ENCODE data around the gene CHID1. TPM values are rescaled to one million over a fixed set of nuclear protein-coding genes. Genes with fewer than 3 reads are reported as not detected.

Gene CHID1
- total RNA-seq, 2 donors from 2014 or later, result 39.4 to 81.4 TPM

DNA sequence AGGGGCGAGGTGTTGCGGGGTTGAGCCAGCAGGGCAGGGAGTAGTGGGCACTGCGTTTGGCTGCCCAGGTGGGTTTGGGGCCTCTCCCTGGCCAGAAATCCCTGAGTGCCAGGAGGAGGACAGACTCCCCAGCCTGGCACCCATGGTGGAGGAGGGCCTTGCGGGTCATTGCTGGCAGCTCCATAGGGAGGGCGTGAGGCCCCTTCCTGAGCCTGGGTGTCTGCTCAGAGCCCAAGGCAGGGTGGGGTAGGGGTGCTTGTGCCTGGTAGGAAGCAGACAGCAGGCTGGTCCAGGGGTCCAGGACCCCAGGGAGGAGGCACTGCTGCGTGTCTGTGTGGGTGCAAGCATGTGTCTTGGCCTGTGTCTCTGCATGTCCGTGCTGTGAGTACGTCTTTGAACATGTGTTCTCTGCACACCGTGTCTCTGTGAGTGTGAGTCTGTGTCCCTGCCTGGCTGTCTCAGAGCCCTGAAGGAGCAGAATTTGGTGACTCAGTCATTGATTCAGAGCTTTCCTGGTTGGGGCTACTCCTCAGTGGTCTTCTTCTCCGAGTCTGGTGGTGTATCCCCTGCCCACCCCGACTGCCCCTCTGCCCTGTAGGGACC lies 64.0 kb downstream of the CHID1 start:
- Histone ChIP-seq H3K36me3 (replicated peaks in 1 of 2; ENCODE audit: insufficient read depth in 1 of 2, low read depth in 2 of 2) (no peaks in the 10 kb centered on the region), H3K4me3 (no peak overlapping the region), H3K9me3 (no peaks in the 10 kb centered on the region), H3K27me3 (peaks cover 0 to 6% of the 10 kb centered on the region in 2 donors), H3K27ac (peak overlapping the region in 2 of 4 donors; percentile 27 to 93), H3K4me1 (peaks cover 60% of the 10 kb centered on the region)
- DNase-seq (no peak), ATAC-seq (no peak)
- TF ChIP-seq, protein P1, sequence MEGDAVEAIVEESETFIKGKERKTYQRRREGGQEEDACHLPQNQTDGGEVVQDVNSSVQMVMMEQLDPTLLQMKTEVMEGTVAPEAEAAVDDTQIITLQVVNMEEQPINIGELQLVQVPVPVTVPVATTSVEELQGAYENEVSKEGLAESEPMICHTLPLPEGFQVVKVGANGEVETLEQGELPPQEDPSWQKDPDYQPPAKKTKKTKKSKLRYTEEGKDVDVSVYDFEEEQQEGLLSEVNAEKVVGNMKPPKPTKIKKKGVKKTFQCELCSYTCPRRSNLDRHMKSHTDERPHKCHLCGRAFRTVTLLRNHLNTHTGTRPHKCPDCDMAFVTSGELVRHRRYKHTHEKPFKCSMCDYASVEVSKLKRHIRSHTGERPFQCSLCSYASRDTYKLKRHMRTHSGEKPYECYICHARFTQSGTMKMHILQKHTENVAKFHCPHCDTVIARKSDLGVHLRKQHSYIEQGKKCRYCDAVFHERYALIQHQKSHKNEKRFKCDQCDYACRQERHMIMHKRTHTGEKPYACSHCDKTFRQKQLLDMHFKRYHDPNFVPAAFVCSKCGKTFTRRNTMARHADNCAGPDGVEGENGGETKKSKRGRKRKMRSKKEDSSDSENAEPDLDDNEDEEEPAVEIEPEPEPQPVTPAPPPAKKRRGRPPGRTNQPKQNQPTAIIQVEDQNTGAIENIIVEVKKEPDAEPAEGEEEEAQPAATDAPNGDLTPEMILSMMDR (IDR thresholded peaks at IDR 0.05), result no peak
- no peak for TF ChIP-seq POLR2A (IDR thresholded peaks at IDR 0.05)
- intact Hi-C loops (cut with DNase I), result loop anchor here (5.0 kb wide), 1 partner anchor 76 kb away; no protein-coding TSS in a partner anchor
- 63 to 78% methylated on average over 7 to 11 of the region's 11 CpGs for WGBS, 2 donors

DNA sequence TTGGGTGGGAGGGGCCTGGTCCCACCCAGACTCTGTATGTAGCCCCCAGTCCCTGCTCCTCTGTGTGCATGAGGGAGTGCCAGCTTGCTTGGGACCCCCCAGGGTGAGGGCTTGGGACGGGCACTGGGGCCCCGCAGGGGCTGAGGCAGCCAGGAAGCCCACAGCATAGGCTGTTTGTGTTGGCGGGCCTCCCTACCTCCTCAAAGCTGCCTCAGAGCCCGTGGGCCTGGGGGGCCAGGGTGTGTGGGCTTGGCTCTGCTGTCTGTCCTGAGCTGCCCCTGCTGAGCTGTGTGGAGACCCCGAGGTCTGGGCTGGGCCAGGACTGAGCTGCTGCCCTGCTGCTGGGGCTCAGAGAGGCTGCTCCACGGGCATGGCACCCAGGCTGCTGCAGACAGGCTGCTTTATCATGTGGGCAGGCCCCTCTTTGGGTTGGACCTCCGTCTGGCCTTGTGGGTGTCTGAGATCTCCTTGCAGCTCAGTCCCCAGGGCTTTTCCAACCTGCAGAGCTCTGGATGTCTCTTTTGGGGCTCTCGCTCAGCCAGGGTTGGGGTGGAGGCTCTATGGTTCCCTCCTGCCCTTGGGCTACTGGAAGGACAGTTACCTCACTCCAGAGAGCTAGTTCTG lies 64.6 kb downstream of the CHID1 start:
- no peak for ATAC-seq
- 53 to 58% methylated on average over 3 to 8 of the region's 8 CpGs for WGBS, 2 donors
- H3K9me3 ChIP-seq, result no peaks in the 10 kb centered on the region
- DNase-seq, result no peak
- H3K4me1 ChIP-seq, result peaks cover 66% of the 10 kb centered on the region
- intact Hi-C loops (cut with DNase I), result loop anchor here (5.0 kb wide), 1 partner anchor 76 kb away; no protein-coding TSS in a partner anchor
- TF ChIP-seq POLR2A (IDR thresholded peaks at IDR 0.05), result no peak
- TF ChIP-seq, protein P1 (IDR thresholded peaks at IDR 0.05), result no peak
- no peak overlapping the region for H3K4me3 ChIP-seq
- H3K36me3 ChIP-seq (replicated peaks in 1 of 2; ENCODE audit: insufficient read depth in 1 of 2, low read depth in 2 of 2), result no peaks in the 10 kb centered on the region
- H3K27me3 ChIP-seq, result peaks cover 0 to 6% of the 10 kb centered on the region in 2 donors
- peak overlapping the region in 3 of 4 donors; percentile 91 to 96 (median 93) for H3K27ac ChIP-seq

DNA sequence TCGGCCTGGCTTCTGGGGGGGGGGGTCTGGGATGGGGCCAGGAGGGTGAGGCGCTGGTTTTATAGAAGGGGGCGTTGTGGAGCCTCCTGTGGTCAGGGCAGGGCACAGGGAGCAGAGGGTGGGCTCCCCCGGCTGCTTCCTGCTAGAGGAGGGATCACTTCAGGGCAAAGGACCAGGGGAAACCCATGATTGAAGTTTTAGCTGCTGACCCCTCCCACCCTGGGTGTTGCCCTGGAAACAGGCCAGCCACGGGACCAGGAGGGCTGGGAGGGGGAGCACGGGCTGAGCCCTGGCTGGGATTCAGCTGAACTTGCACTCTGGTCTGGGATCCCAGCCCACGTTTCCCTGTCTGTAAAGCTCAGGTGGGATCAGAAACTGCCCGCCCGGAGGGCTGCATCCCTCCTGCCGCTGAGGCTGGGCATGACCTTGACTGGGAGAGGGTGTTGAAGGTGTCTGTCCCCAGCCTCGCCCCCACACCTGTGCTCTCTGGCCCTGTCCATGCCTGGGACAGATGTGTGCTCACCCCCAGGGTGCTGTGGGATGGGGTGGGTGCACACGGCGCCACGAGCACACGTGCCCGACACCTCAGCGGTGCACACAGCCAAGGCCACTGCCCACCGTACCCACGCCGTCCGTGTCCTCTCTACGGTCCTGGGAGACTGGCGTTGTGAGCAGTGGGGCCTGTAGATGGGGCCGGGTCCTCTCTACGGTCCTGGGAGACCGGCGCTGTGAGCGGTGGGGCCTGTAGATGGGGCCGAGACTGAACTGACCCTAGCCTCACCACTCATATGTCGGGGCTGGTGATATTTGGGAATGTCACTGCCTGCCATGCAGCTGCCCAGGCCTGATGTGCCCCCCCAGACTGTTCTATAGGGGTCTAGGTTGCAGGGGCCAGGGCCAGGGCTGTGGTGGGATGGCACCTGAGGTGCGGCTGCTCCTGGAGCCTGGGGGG lies 65.6 kb downstream of the CHID1 start:
- Histone ChIP-seq H3K9me3 (no peaks in the 10 kb centered on the region), H3K4me3 (no peak overlapping the region), H3K4me1 (peaks cover 66% of the 10 kb centered on the region), H3K27ac (peak overlapping the region; percentile 82 to 96 (median 92)), H3K27me3 (peaks cover 0 to 6% of the 10 kb centered on the region in 2 donors), H3K36me3 (replicated peaks in 1 of 2; ENCODE audit: insufficient read depth in 1 of 2, low read depth in 2 of 2) (peaks cover 0 to 2% of the 10 kb centered on the region in 2 donors)
- peak in 1 of 3 donors; percentile 16 for TF ChIP-seq POLR2A (IDR thresholded peaks at IDR 0.05)
- TF ChIP-seq, protein P1 (IDR thresholded peaks at IDR 0.05), result no peak
- intact Hi-C loops (cut with DNase I), result loop anchor here (5.0 kb wide), 1 partner anchor 77 kb away; no protein-coding TSS in a partner anchor
- ATAC-seq, result peak; percentile 31
- DNase-seq, result peak; percentile 77 to 92 (median 88)
- 47% methylated on average over 28 of the region's 31 CpGs; no CpG with 5 or more reads in 1 of the 2 donors for WGBS, 2 donors

DNA sequence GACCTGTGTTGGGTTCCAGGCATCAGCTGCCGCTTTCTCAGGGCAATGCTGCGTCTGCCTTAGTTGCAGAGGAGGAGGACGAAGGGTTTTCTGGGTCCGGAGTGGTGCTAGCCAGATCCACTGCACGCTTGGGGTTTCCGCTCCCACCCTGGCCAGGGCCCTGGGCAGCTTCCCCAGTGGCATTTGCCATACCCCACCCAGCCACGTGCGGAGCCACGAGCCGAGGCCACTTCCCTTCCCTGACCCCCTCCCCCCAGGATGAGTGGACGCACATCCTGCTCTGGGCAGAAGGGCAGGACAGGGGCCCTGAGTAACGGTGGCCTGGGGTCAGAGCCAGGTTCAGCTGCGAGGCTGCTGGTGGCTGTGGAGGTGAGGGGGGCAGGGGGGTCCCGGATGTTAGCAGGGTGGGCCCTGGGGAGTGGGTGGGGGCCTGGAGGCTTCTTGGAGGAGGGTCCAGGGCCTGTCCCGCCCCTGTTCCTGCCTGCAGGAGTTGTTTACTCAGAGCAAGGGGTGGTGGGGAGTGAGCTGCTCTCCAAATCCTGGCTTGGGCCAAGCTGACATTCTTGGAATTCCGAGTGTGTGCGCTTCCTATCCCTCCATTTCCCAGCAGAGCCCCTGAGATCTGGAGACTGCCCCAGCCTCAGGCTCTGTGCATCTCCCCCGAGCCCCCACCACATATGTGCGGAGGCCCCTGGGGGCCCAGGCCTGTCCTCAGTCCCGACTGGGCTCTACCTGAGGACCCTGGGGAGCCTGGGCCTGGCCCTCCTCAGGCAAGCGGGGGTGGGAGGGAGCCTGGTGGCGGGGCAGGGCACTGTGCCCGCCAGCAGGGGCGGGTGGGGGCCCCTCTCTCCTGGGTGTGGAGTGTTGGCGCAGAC lies 66.6 kb downstream of the CHID1 start:
- H3K27ac ChIP-seq, result peak overlapping the region; percentile 82 to 96 (median 92)
- DNase-seq (peak; percentile 76 to 91 (median 82)), ATAC-seq (peak; percentile 44)
- H3K4me1 ChIP-seq, result peaks cover 64% of the 10 kb centered on the region
- peak overlapping the region in 1 of 2 donors; percentile 81 for H3K4me3 ChIP-seq
- peaks cover 0 to 2% of the 10 kb centered on the region in 2 donors for H3K27me3 ChIP-seq
- TF ChIP-seq POLR2A (IDR thresholded peaks at IDR 0.05), result peak; percentile 7 to 62 (median 52)
- TF ChIP-seq, protein P1 (IDR thresholded peaks at IDR 0.05), result peak in 1 of 7 experiments; percentile 16
- intact Hi-C loops (cut with DNase I), result no loop called here
- 6 to 20% methylated on average over 2 to 24 of the region's 25 CpGs for WGBS, 2 donors
- H3K9me3 ChIP-seq, result no peaks in the 10 kb centered on the region
- H3K36me3 ChIP-seq (replicated peaks in 1 of 2; ENCODE audit: insufficient read depth in 1 of 2, low read depth in 2 of 2), result peaks cover 0 to 7% of the 10 kb centered on the region in 2 donors

Measured in body of pancreas (tissue), 4 donors.